Measurements from ENCODE around the gene THAP4. TPM values are rescaled to one million over a fixed set of nuclear protein-coding genes. Genes with fewer than 3 reads are reported as not detected.

Gene THAP4
- total RNA-seq, 1 donor from 2014 or later, result 43.3 TPM

- no peak for DNase-seq (ENCODE audit: low read depth)
- TF ChIP-seq CTCF (IDR thresholded peaks at IDR 0.05; ENCODE audit: insufficient read depth, low read length, poor library complexity, severe bottlenecking), result no peak
- Histone ChIP-seq H3K36me3 (ENCODE audit: control insufficient read depth, insufficient read depth, low read length) (peaks cover 6% of the 10 kb centered on the region), H3K4me3 (ENCODE audit: low read depth, low read length) (no peak overlapping the region), H3K27me3 (ENCODE audit: control insufficient read depth, insufficient read depth, low read length) (no peaks in the 10 kb centered on the region)
These were observed 21.3 kb upstream of the THAP4 start for GRCh38 chr2:241658296-241658695.

- Histone ChIP-seq H3K4me3 (ENCODE audit: low read depth, low read length) (no peak overlapping the region), H3K27me3 (ENCODE audit: control insufficient read depth, insufficient read depth, low read length) (no peaks in the 10 kb centered on the region), H3K36me3 (ENCODE audit: control insufficient read depth, insufficient read depth, low read length) (peaks cover 6% of the 10 kb centered on the region)
- TF ChIP-seq CTCF (IDR thresholded peaks at IDR 0.05; ENCODE audit: insufficient read depth, low read length, poor library complexity, severe bottlenecking), result no peak
- DNase-seq (ENCODE audit: low read depth), result no peak
These were observed 20.9 kb upstream of the THAP4 start for GRCh38 chr2:241657786-241658254.

GRCh38 chr2:241656190-241656741 lies 19.3 kb upstream of the THAP4 start:
- DNase-seq (ENCODE audit: low read depth), result no peak
- no peak for TF ChIP-seq CTCF (IDR thresholded peaks at IDR 0.05; ENCODE audit: insufficient read depth, low read length, poor library complexity, severe bottlenecking)
- H3K36me3 ChIP-seq (ENCODE audit: control insufficient read depth, insufficient read depth, low read length), result peaks cover 6% of the 10 kb centered on the region
- H3K4me3 ChIP-seq (ENCODE audit: low read depth, low read length), result no peak overlapping the region
- H3K27me3 ChIP-seq (ENCODE audit: control insufficient read depth, insufficient read depth, low read length), result no peaks in the 10 kb centered on the region

GRCh38 chr2:241655516-241656189 lies 18.7 kb upstream of the THAP4 start:
- DNase-seq (ENCODE audit: low read depth), result no peak
- H3K27me3 ChIP-seq (ENCODE audit: control insufficient read depth, insufficient read depth, low read length), result no peaks in the 10 kb centered on the region
- peaks cover 5% of the 10 kb centered on the region for H3K36me3 ChIP-seq (ENCODE audit: control insufficient read depth, insufficient read depth, low read length)
- no peak for TF ChIP-seq CTCF (IDR thresholded peaks at IDR 0.05; ENCODE audit: insufficient read depth, low read length, poor library complexity, severe bottlenecking)
- H3K4me3 ChIP-seq (ENCODE audit: low read depth, low read length), result no peak overlapping the region

GRCh38 chr2:241654551-241654950 lies 17.6 kb upstream of the THAP4 start:
- Histone ChIP-seq H3K36me3 (ENCODE audit: control insufficient read depth, insufficient read depth, low read length) (peaks cover 3% of the 10 kb centered on the region), H3K27me3 (ENCODE audit: control insufficient read depth, insufficient read depth, low read length) (no peaks in the 10 kb centered on the region), H3K4me3 (ENCODE audit: low read depth, low read length) (no peak overlapping the region)
- no peak for DNase-seq (ENCODE audit: low read depth)
- TF ChIP-seq CTCF (IDR thresholded peaks at IDR 0.05; ENCODE audit: insufficient read depth, low read length, poor library complexity, severe bottlenecking), result no peak

All from kidney epithelial cell (primary cell).